DOHH2 (cell line): Measurements from ENCODE around the gene MRI1.
"Not testable (repeated sequence)": the region's sequence is repeated elsewhere in the genome, so short reads cannot be mapped to it uniquely, and the experiment has no call there.

Experiments used
- CTCF ChIP-seq: fragments of 200-600 bp; sonication (generic); IDR thresholded peaks from one replicate; pipeline ENCODE4 v1.5.1; 2014; ENCODE audit warnings: antibody characterized with exemption, mild to moderate bottlenecking, low read depth, low read length; ENCODE audit not compliant: poor library complexity, severe bottlenecking
- EZH2phosphoT487 ChIP-seq: fragments of 200-600 bp; sonication (generic); IDR thresholded peaks from 2 replicates; pipeline ENCODE4 v1.6.1; 2017; ENCODE audit warnings: borderline replicate concordance, mild to moderate bottlenecking, antibody characterized with exemption, low read length, moderate library complexity, mixed read lengths

DNA sequence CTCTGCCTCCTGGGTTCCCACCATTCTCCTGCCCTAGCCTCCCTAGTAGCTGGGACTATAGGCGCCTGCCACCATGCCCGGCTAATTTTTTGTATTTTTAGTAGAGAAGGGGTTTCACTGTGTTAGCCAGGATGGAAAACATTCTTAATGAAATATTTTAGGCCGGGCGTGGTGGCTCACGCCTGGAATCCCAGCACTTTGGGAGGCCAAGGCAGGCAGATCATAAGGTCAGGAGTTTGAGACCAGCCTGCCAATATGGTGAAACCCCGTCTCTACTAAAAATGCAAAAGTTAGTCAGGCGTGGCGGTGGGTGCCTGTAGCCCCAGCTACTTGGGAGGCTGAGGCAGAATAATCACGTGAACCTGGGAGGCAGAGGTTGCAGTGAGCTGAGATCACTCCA, 29.0 kb downstream of the MRI1 start:
- not testable (repeated sequence) for TF ChIP-seq CTCF, EZH2phosphoT487
